Measurements from ENCODE around the gene IGLL1. TPM values are rescaled to one million over a fixed set of nuclear protein-coding genes. Genes with fewer than 3 reads are reported as not detected.

Gene IGLL1
- polyA plus RNA-seq, 1 donor (not counting 4 experiments of a cell fraction or from before 2014, with no cell fraction given) = not detected

DNA sequence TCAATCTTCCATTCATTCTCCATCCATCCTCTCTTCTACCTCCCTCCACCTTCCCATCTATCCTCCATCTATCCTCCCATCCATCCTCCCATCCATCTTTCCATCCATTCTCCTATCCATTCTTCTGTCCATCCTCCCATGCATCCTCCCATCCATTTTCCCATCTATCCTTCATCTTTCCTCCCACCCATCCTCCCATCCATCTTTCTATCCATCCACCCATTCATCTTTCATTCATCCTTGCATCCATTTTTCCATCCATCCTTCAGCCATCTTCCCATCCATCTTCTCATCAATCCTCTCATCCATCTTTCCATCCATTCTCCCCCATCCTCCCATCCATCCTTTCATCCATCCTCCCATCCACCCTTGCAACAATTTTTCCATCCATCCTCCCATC is 27.5 kb downstream of the IGLL1 start:
- Histone ChIP-seq H3K4me3 (ENCODE audit: control insufficient read depth in 2 of 3, extremely low read depth in 1 of 3, insufficient read depth in 2 of 3, low read depth in 1 of 3, low read length in 3 of 3) (no peak overlapping the region), H3K27me3 (ENCODE audit: control insufficient read depth, extremely low read depth, insufficient read depth, low read length) (peaks cover 6% of the 10 kb centered on the region), H3K27ac (ENCODE audit: control insufficient read depth, insufficient read depth, low read length) (no peak overlapping the region), H3K4me2 (ENCODE audit: control insufficient read depth, extremely low read depth, insufficient read depth, low read depth, low read length) (no peak overlapping the region), H3K9ac (ENCODE audit: control insufficient read depth, extremely low read depth, insufficient read depth, low read length) (no peak overlapping the region), H3K9me1 (ENCODE audit: control insufficient read depth, extremely low read depth, insufficient read depth, low read length) (no peaks in the 10 kb centered on the region), H3K4me1 (ENCODE audit: control insufficient read depth, extremely low read depth, insufficient read depth, low read length) (no peaks in the 10 kb centered on the region), H2AFZ (ENCODE audit: control insufficient read depth, low read length) (no peak overlapping the region), H3K36me3 (ENCODE audit: control insufficient read depth in 2 of 2, extremely low read depth in 1 of 2, insufficient read depth in 2 of 2, low read length in 2 of 2) (no peaks in the 10 kb centered on the region), H3K9me3 (ENCODE audit: control insufficient read depth, low read depth, low read length) (no peaks in the 10 kb centered on the region), H4K20me1 (ENCODE audit: control insufficient read depth, extremely low read depth, insufficient read depth, low read length) (no peaks in the 10 kb centered on the region), H3K79me2 (ENCODE audit: control insufficient read depth, insufficient read depth, low read length) (no peaks in the 10 kb centered on the region)
- no peak for FAIRE-seq
- dilution Hi-C loops (cut with MboI; ENCODE audit: extremely low pct_ligation_motif_present, low sequenced_read_pairs) = no loop called here
- no peak for DNase-seq (ENCODE audit: low read depth, low spot score)
- no peak for TF ChIP-seq EZH2 (IDR thresholded peaks at IDR 0.05; ENCODE audit: low read length)
- no peak for TF ChIP-seq CTCF (optimal IDR thresholded peaks at IDR 0.05 in 1 of 3, IDR thresholded peaks at IDR 0.05 in 1 of 3, conservative IDR thresholded peaks at IDR 0.05 in 1 of 3; ENCODE audit: extremely low read depth in 1 of 3, insufficient read depth in 2 of 3, low read length in 3 of 3)

DNA sequence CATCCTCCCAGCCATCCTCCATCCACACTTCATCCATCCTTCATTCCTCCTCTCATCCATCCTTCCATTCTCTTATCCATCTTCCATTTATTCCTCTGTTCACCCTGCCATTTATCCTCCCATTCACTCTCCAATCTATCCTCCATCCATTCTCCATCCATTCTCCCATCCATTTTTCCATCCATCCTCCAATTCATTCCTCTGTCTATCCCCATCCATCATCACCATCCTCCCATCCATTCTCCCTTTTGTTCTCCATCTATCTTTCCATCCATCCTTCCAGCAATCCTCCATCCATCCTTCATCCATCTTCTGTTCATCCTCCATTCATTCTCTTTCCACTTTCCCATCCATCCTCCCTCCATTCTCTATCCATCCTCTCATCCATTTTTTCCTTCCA is 28.7 kb downstream of the IGLL1 start:
- Histone ChIP-seq H3K9ac (ENCODE audit: control insufficient read depth, extremely low read depth, insufficient read depth, low read length) (no peak overlapping the region), H3K4me1 (ENCODE audit: control insufficient read depth, extremely low read depth, insufficient read depth, low read length) (no peaks in the 10 kb centered on the region), H2AFZ (ENCODE audit: control insufficient read depth, low read length) (no peak overlapping the region), H3K4me2 (ENCODE audit: control insufficient read depth, extremely low read depth, insufficient read depth, low read depth, low read length) (no peak overlapping the region), H3K79me2 (ENCODE audit: control insufficient read depth, insufficient read depth, low read length) (no peaks in the 10 kb centered on the region), H3K36me3 (ENCODE audit: control insufficient read depth in 2 of 2, extremely low read depth in 1 of 2, insufficient read depth in 2 of 2, low read length in 2 of 2) (no peaks in the 10 kb centered on the region), H3K4me3 (ENCODE audit: control insufficient read depth in 2 of 3, extremely low read depth in 1 of 3, insufficient read depth in 2 of 3, low read depth in 1 of 3, low read length in 3 of 3) (no peak overlapping the region), H3K9me3 (ENCODE audit: control insufficient read depth, low read depth, low read length) (no peaks in the 10 kb centered on the region), H3K9me1 (ENCODE audit: control insufficient read depth, extremely low read depth, insufficient read depth, low read length) (no peaks in the 10 kb centered on the region), H3K27me3 (ENCODE audit: control insufficient read depth, extremely low read depth, insufficient read depth, low read length) (peaks cover 6% of the 10 kb centered on the region), H3K27ac (ENCODE audit: control insufficient read depth, insufficient read depth, low read length) (no peak overlapping the region), H4K20me1 (ENCODE audit: control insufficient read depth, extremely low read depth, insufficient read depth, low read length) (no peaks in the 10 kb centered on the region)
- no peak for FAIRE-seq
- dilution Hi-C loops (cut with MboI; ENCODE audit: extremely low pct_ligation_motif_present, low sequenced_read_pairs) = no loop called here
- DNase-seq (ENCODE audit: low read depth, low spot score) = no peak
- TF ChIP-seq CTCF (optimal IDR thresholded peaks at IDR 0.05 in 1 of 3, IDR thresholded peaks at IDR 0.05 in 1 of 3, conservative IDR thresholded peaks at IDR 0.05 in 1 of 3; ENCODE audit: extremely low read depth in 1 of 3, insufficient read depth in 2 of 3, low read length in 3 of 3) = no peak
- no peak for TF ChIP-seq EZH2 (IDR thresholded peaks at IDR 0.05; ENCODE audit: low read length)
